ENCODE data around the gene PROSER1. TPM values are rescaled to one million over a fixed set of nuclear protein-coding genes. Genes with fewer than 3 reads are reported as not detected.

The PROSER1 gene
- total RNA-seq, 1 experiment from 2014 or later, result 33.5 TPM

GRCh38 chr13:38998739-38999138 lies 39.1 kb downstream of the PROSER1 start:
- Histone ChIP-seq H3K4me3 (replicated peaks in 1 of 2; ENCODE audit: low read depth in 1 of 2, low read length in 2 of 2) (no peak overlapping the region), H3K27me3 (ENCODE audit: insufficient read depth, low read length) (no peaks in the 10 kb centered on the region), H4K20me1 (ENCODE audit: insufficient read depth) (no peaks in the 10 kb centered on the region), H3K4me2 (ENCODE audit: low read length) (no peak overlapping the region), H3K9me2 (ENCODE audit: insufficient read depth) (no peaks in the 10 kb centered on the region), H3K36me3 (ENCODE audit: control insufficient read depth in 1 of 2, insufficient read depth in 2 of 2, low read length in 2 of 2) (no peaks in the 10 kb centered on the region), H2AFZ (ENCODE audit: low read depth, low read length, poor library complexity, severe bottlenecking) (no peak overlapping the region), H3K79me2 (ENCODE audit: insufficient read depth, low read length) (no peaks in the 10 kb centered on the region), H3K9ac (ENCODE audit: low read length) (no peak overlapping the region), H3K27ac (ENCODE audit: low read depth, low read length) (no peak overlapping the region), H3K4me1 (ENCODE audit: control insufficient read depth in 1 of 2, insufficient read depth in 2 of 2, low read length in 2 of 2) (no peaks in the 10 kb centered on the region), H3K9me3 (ENCODE audit: control insufficient read depth in 1 of 2, insufficient read depth in 1 of 2, low read depth in 1 of 2, low read length in 2 of 2) (no peaks in the 10 kb centered on the region)
- no peak for DNase-seq (ENCODE audit: low read depth, low spot score)
- no peak for ATAC-seq
- no peak for TF ChIP-seq EGR1 (IDR thresholded peaks at IDR 0.05; ENCODE audit: low read depth)
- TF ChIP-seq SIN3A (IDR thresholded peaks at IDR 0.05; ENCODE audit: low read depth), result no peak
- TF ChIP-seq CBX3 (IDR thresholded peaks at IDR 0.05; ENCODE audit: low read depth), result no peak
- TF ChIP-seq CEBPB (IDR thresholded peaks at IDR 0.05; ENCODE audit: low read depth), result no peak
- TF ChIP-seq ZNF274 (IDR thresholded peaks at IDR 0.05; ENCODE audit: low read depth, low read length), result no peak
- TF ChIP-seq ATF3 (IDR thresholded peaks at IDR 0.05), result no peak
- no peak for TF ChIP-seq CTCF (IDR thresholded peaks at IDR 0.05 in 2 of 3, conservative IDR thresholded peaks at IDR 0.05 in 1 of 3; ENCODE audit: borderline replicate concordance in 1 of 3, insufficient read depth in 1 of 3, low read depth in 2 of 3, low read length in 2 of 3)
- no peak for TF ChIP-seq SRF (IDR thresholded peaks at IDR 0.05; ENCODE audit: low read depth)
- BruUV-seq (replicated peaks), result no TSS peak
- POLR2A ChIA-PET, result no interaction called here
- CTCF ChIA-PET, result no interaction called here
- intact Hi-C loops (cut with micrococcal nuclease), result no loop called here
- RAD21 ChIA-PET (ENCODE audit: low non-redundant PET in 1 of 2, low total read pairs in 2 of 2, uncharacterized antibody in 2 of 2, unreplicated experiment in 2 of 2), result no interaction called here

- CTCF ChIA-PET, result no interaction called here
- no peak for TF ChIP-seq REST (IDR thresholded peaks at IDR 0.05; ENCODE audit: low read depth)
- no peak for TF ChIP-seq ELF1 (IDR thresholded peaks at IDR 0.05; ENCODE audit: borderline replicate concordance, low read depth)
- no peak for TF ChIP-seq EGR1 (IDR thresholded peaks at IDR 0.05; ENCODE audit: low read depth)
- no peak for TF ChIP-seq CTCF (IDR thresholded peaks at IDR 0.05 in 2 of 3, conservative IDR thresholded peaks at IDR 0.05 in 1 of 3; ENCODE audit: borderline replicate concordance in 1 of 3, insufficient read depth in 1 of 3, low read depth in 2 of 3, low read length in 2 of 3)
- no peak for TF ChIP-seq FOSL1 (IDR thresholded peaks at IDR 0.05; ENCODE audit: low read depth)
- TF ChIP-seq TCF7L2 (IDR thresholded peaks at IDR 0.05; ENCODE audit: borderline replicate concordance, extremely low read depth, insufficient read depth, insufficient read length), result no peak
- TF ChIP-seq MAX (IDR thresholded peaks at IDR 0.05), result no peak
Measured at GRCh38 chr13:38993381-38993780, 44.5 kb downstream of the PROSER1 start.

More at GRCh38 chr13:38993381-38993780, 44.5 kb downstream of the PROSER1 start:
- Histone ChIP-seq H3K9me2 (ENCODE audit: insufficient read depth) (no peaks in the 10 kb centered on the region), H3K4me3 (replicated peaks in 1 of 2; ENCODE audit: low read depth in 1 of 2, low read length in 2 of 2) (no peak overlapping the region), H3K4me2 (ENCODE audit: low read length) (no peak overlapping the region), H2AFZ (ENCODE audit: low read depth, low read length, poor library complexity, severe bottlenecking) (no peak overlapping the region), H3K9ac (ENCODE audit: low read length) (no peak overlapping the region), H3K79me2 (ENCODE audit: insufficient read depth, low read length) (no peaks in the 10 kb centered on the region), H3K27me3 (ENCODE audit: insufficient read depth, low read length) (no peaks in the 10 kb centered on the region), H3K36me3 (ENCODE audit: control insufficient read depth in 1 of 2, insufficient read depth in 2 of 2, low read length in 2 of 2) (no peaks in the 10 kb centered on the region), H4K20me1 (ENCODE audit: insufficient read depth) (no peaks in the 10 kb centered on the region), H3K4me1 (ENCODE audit: control insufficient read depth in 1 of 2, insufficient read depth in 2 of 2, low read length in 2 of 2) (no peaks in the 10 kb centered on the region), H3K9me3 (ENCODE audit: control insufficient read depth in 1 of 2, insufficient read depth in 1 of 2, low read depth in 1 of 2, low read length in 2 of 2) (no peaks in the 10 kb centered on the region), H3K27ac (ENCODE audit: low read depth, low read length) (no peak overlapping the region)
- intact Hi-C loops (cut with micrococcal nuclease), result no loop called here
- DNase-seq (ENCODE audit: low read depth, low spot score) (no peak), ATAC-seq (no peak)
- ChIA-PET POLR2A (no interaction called here), RAD21 (ENCODE audit: low non-redundant PET in 1 of 2, low total read pairs in 2 of 2, uncharacterized antibody in 2 of 2, unreplicated experiment in 2 of 2) (no interaction called here)
- no TSS peak for BruUV-seq (replicated peaks)
